HepG2 (cell line): Measurements from ENCODE around the gene VWA7. TPM values are rescaled to one million over a fixed set of nuclear protein-coding genes. Genes with fewer than 3 reads are reported as not detected.

Experiments
- ATAC-seq: fragments of 200-7000 bp; cut with Tn5 transposase; 3 replicates; pipeline ENCODE4 v1.9.1; 2020; ENCODE audit warnings: mild to moderate bottlenecking, moderate library complexity
- BruUV-seq: library from RNA; stranded (reverse); fragments of 400-500 nt; replicated peaks from 2 replicates; lab custom pipeline; 2021; lab: Mats Ljungman, UMichigan
- CTCF ChIA-PET: fragments of 300-600 bp; formaldehyde crosslinking; extraction: SDS; loops from one replicate; lab custom pipeline; 2021; ENCODE audit warnings: low total read pairs, inconsistent platforms, low intra/inter-chr PET ratio; lab: Yijun Ruan, JAX
- POLR2A ChIA-PET: fragments of 350-600 bp; sonication (Branson Sonifier 250); formaldehyde crosslinking; loops from one replicate; lab custom pipeline; 2020; ENCODE audit warnings: antibody characterized with exemption, inconsistent platforms; lab: Yijun Ruan, JAX
- DNase-seq: peaks from one replicate; pipeline ENCODE4 v3.0.0-alpha.2; 2015; ENCODE audit warnings: low spot score
- FAIRE-seq: peaks from 3 replicates; lab custom pipeline; 2011; peaks lifted over from hg19 to GRCh38; lab: Jason Lieb, UNC
- H2AFZ ChIP-seq: one replicate; pipeline ENCODE4 v1.6.1; 2011; ENCODE audit warnings: low read length, inconsistent platforms
- H3K27ac ChIP-seq: fragments of 300-600 bp; 3 replicates; pipeline ENCODE4 v1.8.0; 2011; ENCODE audit warnings: mixed run types, mild to moderate bottlenecking, mixed read lengths, low read length, inconsistent platforms; ENCODE audit not compliant: insufficient read depth; ENCODE audit errors: extremely low read length
- H3K27me3 ChIP-seq, 2 experiments: fragments of 200-600 bp in 1 of 2; 2 replicates in 1 of 2; 3 replicates in 1 of 2; pipeline versions ENCODE4 v1.6.0 to v1.8.0; 2011; ENCODE audit warnings: low read length in 2 of 2, mild to moderate bottlenecking in 2 of 2, moderate library complexity in 2 of 2, inconsistent platforms in 1 of 2; ENCODE audit not compliant: insufficient read depth in 2 of 2, control insufficient read depth in 1 of 2
- H3K36me3 ChIP-seq, 2 experiments: fragments of 200-600 bp in 1 of 2; replicated peaks in 1 of 2; 2 replicates in 1 of 2; 3 replicates in 1 of 2; pipeline versions ENCODE4 v1.5.1 to v1.8.0; 2011; ENCODE audit warnings: low read length in 2 of 2, inconsistent platforms in 1 of 2; ENCODE audit not compliant: insufficient read depth in 2 of 2, control insufficient read depth in 1 of 2
- H3K4me1 ChIP-seq: 2 replicates; pipeline ENCODE4 v1.5.1; 2012; ENCODE audit warnings: low read length, inconsistent platforms; ENCODE audit not compliant: insufficient read depth
- H3K4me2 ChIP-seq: 2 replicates; pipeline ENCODE4 v1.6.0; 2011; ENCODE audit warnings: low read depth, low read length, inconsistent platforms
- H3K4me3 ChIP-seq, 3 experiments: fragments of 200-600 bp in 1 of 3; sonication (generic), shearing (Covaris generic) in 1 of 3; replicated peaks in 1 of 3; 2 replicates each; pipeline ENCODE4 v1.5.1; 2011 to 2016; ENCODE audit warnings: low read length in 3 of 3, inconsistent platforms in 2 of 3, low read depth in 2 of 3, mild to moderate bottlenecking in 2 of 3, control low read depth in 1 of 3, mixed read lengths in 1 of 3; ENCODE audit not compliant: insufficient read depth in 1 of 3
- H3K79me2 ChIP-seq: one replicate; pipeline ENCODE4 v1.6.1; 2011; ENCODE audit warnings: low read length, inconsistent platforms; ENCODE audit not compliant: insufficient read depth
- H3K9ac ChIP-seq: 2 replicates; pipeline ENCODE4 v1.6.0; 2011; ENCODE audit warnings: mild to moderate bottlenecking, low read depth, low read length, inconsistent platforms; ENCODE audit not compliant: insufficient read depth
- H3K9me3 ChIP-seq: 2 replicates; pipeline ENCODE4 v1.5.1; 2012; ENCODE audit warnings: mild to moderate bottlenecking, low read length
- H4K20me1 ChIP-seq: 2 replicates; pipeline ENCODE4 v1.6.0; 2011; ENCODE audit warnings: inconsistent platforms, mild to moderate bottlenecking, low read length, moderate library complexity; ENCODE audit not compliant: insufficient read depth
- AGO2 ChIP-seq: fragments of 200-400 bp; formaldehyde crosslinking; optimal IDR thresholded peaks from 2 replicates; pipeline ENCODE3; 2017; ENCODE audit warnings: mild to moderate bottlenecking, low read depth, low read length, moderate library complexity
- NR2F6 ChIP-seq, 2 experiments: IDR thresholded peaks; 2 replicates each; pipeline ENCODE4 v1.6.1; 2016; ENCODE audit warnings: antibody characterized with exemption in 1 of 2, mild to moderate bottlenecking in 1 of 2
- POLR2G ChIP-seq: fragments of 200-400 bp; formaldehyde crosslinking; IDR thresholded peaks from 2 replicates; pipeline ENCODE4 v1.6.1; 2018; ENCODE audit warnings: mild to moderate bottlenecking, low read depth, low read length, moderate library complexity
- RBM22 ChIP-seq: fragments of 200-400 bp; formaldehyde crosslinking; optimal IDR thresholded peaks from 2 replicates; pipeline ENCODE3; 2017; ENCODE audit warnings: mild to moderate bottlenecking, low read length, moderate library complexity
- RNF2 ChIP-seq: fragments of 450-650 bp; conservative IDR thresholded peaks from 2 replicates; pipeline ENCODE4 v1.6.1; 2016; ENCODE audit warnings: low read depth
- SRSF4 ChIP-seq: fragments of 200-400 bp; formaldehyde crosslinking; IDR thresholded peaks from one replicate; pipeline ENCODE4 v1.6.1; 2018; ENCODE audit warnings: mild to moderate bottlenecking, low read depth, low read length, moderate library complexity; ENCODE audit not compliant: poor library complexity, severe bottlenecking
- TBP ChIP-seq: sonication (generic); formaldehyde crosslinking; IDR thresholded peaks from 2 replicates; pipeline ENCODE4 v1.5.0; 2020; ENCODE audit warnings: missing genetic modification reagents
- ZSCAN22 ChIP-seq: sonication (generic); formaldehyde crosslinking; IDR thresholded peaks from 2 replicates; pipeline ENCODE4 v1.4.0; 2020; ENCODE audit warnings: mild to moderate bottlenecking, missing genetic modification reagents
- WGBS: methylation state at CpG from one replicate; pipeline ENCODE4 v1.1.6; 2017; ENCODE audit warnings: low lambda C conversion rate; 5-methylcytosine and 5-hydroxymethylcytosine counted together
- in situ Hi-C: cut with HindIII; loops from 2 replicates; pipeline ENCODE4 v1.10.0; 2017; ENCODE audit warnings: low pct_unique_long_range_greater_than_20kb; ENCODE audit not compliant: extremely low pct_ligation_motif_present
- intact Hi-C: fragments of 100-400 bp; cut with micrococcal nuclease; formaldehyde crosslinking; loops from one replicate; pipeline ENCODE4 v1.10.0; 2022; ENCODE audit not compliant: unreplicated experiment
- polyA plus RNA-seq, 8 experiments: library from polyadenylated mRNA; depleted of rRNA in 3 of 8; stranded (reverse) in 7 of 8; unstranded in 1 of 8; fragments of >200 nt; fragmentation: Illumina TruSeq in 4 of 8; extraction: Trizol in 4 of 8; gene quantifications; 2 replicates each; pipeline versions ENCODE4 v1.2.1 to v1.2.3, GENCODE V29; 2011 to 2016; ENCODE audit warnings: low read depth in 4 of 8, missing spikeins in 1 of 8, mixed read lengths in 1 of 8; ENCODE audit not compliant: insufficient read depth in 1 of 8
- total RNA-seq, 5 experiments: library from RNA; depleted of rRNA; stranded (reverse); fragments of >200 nt; fragmentation: Illumina TruSeq; extraction: Trizol; gene quantifications; 2 replicates each; pipeline ENCODE4 v1.2.3, GENCODE V29; 2016; ENCODE audit warnings: low read depth in 1 of 5

The VWA7 gene
- total and polyA plus RNA-seq, 2 of the 13 experiments (the other 11 are each of a cell fraction or from before 2014, with no cell fraction given) = 0.86 to 3.3 TPM

- TF ChIP-seq NR2F6 (IDR thresholded peaks at IDR 0.05) (peak; percentile 26; the same call in 1 of the 2 replicates), NR2F6 (CRISPR knock-in tag; IDR thresholded peaks at IDR 0.05) (no peak), RBM22 (peak; percentile 15)
Measured at GRCh38 chr6:31781244-31782125, 4.4 kb upstream of the VWA7 start (continued).

GRCh38 chr6:31780507-31781243 is 3.5 kb upstream of the VWA7 start:
- FAIRE-seq = no peak
- Histone ChIP-seq H3K36me3 (peaks cover 49 to 56% of the 10 kb centered on the region in 2 experiments), H3K4me1 (peaks cover 37% of the 10 kb centered on the region), H3K79me2 (no peaks in the 10 kb centered on the region), H2AFZ (no peak overlapping the region), H3K4me2 (no peak overlapping the region), H3K27me3 (no peaks in the 10 kb centered on the region), H3K9me3 (no peaks in the 10 kb centered on the region), H3K27ac (no peak overlapping the region), H4K20me1 (no peaks in the 10 kb centered on the region), H3K9ac (no peak overlapping the region), H3K4me3 (no peak overlapping the region)
- in situ Hi-C loops = no loop called here
- POLR2A ChIA-PET = interaction anchor here (1.5 to 4.2 kb wide), 5 partner anchors 11 to 44 kb away, joined by 3 to 66 read pairs (median 5); partner anchors contain the start of genes CLIC1, LSM2, MSH5 and VARS1
- intact Hi-C loops = no loop called here
- TF ChIP-seq RNF2 (no peak), AGO2 (peak; percentile 40), SRSF4 (no peak), POLR2G (no peak), ZSCAN22 (CRISPR knock-in tag) (no peak), TBP (no peak)
- CTCF ChIA-PET = no interaction called here
- BruUV-seq = no TSS peak
- WGBS = over 99% methylated on average over 19 of the region's 20 CpGs
- ATAC-seq = no peak
- DNase-seq = no peak
